RPMI7951 (cell line): ENCODE results near the gene ZNF512. TPM values are rescaled to one million over a fixed set of nuclear protein-coding genes. Genes with fewer than 3 reads are reported as not detected.
"Not testable (repeated sequence)": the region's sequence is repeated elsewhere in the genome, so short reads cannot be mapped to it uniquely, and the experiment has no call there.

ENCODE experiments used
- DNase-seq: peaks from one replicate; pipeline ENCODE4 v3.0.0-alpha.2; 2012; ENCODE audit warnings: low read depth
- total RNA-seq: library from RNA; depleted of rRNA; stranded (reverse); fragments of >200 nt; shearing (Covaris generic); gene quantifications from 2 replicates; pipeline ENCODE4 v1.2.3, GENCODE V29; 2014

ZNF512 gene
- total RNA-seq, 1 experiment from 2014 or later = 19.8 TPM

DNA sequence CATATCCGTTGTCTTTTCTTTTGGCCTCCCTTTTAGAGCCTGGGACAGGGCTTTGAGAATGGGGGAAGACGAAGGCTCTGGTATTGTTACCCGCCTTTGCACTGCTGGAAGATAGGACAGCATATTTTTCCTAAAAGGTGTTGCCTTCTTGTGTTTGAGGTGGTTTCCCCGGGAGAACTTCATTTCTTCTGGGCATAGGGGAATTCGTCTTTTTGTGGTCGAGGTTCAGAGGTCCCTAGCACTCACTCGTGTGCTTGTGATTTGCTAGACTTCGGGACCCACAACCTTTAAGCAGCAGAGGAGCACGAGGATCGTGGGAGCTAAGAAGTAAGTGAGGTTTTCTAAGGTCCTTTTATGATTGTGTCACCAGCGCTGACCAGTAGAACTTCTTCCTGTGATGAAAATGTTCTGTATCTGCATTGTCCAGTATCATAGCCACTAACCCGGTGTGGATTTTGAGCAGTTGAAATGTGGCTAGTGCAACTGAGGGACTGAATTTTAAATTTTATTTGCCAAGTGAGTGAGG, 611 bp downstream of the ZNF512 start:
- peak; percentile 23 for DNase-seq

DNA sequence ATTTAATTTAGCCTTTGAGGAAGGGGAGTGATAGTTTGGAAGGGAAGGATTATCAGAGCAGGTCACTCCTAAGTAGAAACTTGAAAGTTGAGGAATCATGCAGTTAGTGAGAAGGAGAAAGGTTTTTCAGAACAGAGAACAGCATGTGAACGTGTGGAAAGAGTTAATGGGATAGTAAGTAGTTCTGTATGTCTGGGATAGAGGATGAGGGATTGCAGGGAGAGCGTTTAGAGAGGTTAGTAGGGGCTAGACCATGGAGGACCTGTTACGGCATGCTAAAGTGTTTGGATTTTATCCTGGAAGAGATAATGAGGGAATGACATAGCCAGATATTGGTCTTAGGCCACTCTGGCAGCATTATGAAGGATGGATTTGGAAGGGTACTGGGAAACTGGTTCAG, 1.8 kb downstream of the ZNF512 start:
- DNase-seq = no peak

DNA sequence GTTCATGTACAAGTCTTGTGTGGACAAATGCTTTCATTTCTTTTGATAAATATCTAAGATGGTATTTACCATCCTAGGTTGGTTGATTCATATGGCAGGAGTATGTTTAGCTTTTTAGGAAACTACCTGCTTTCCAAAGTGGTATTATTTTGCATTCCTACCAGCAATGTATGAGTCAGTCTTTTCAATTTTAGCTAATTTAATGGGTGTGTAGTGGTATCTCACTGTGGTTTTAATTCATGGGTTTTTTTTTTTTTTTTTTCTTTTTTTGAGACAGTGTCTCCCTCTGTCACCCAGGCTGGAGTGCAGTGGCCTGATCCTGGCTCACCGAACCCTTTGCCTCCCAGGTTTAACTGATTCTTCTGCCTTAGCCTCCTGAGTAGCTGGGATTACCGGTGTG, 4.2 kb downstream of the ZNF512 start:
- no peak for DNase-seq

DNA sequence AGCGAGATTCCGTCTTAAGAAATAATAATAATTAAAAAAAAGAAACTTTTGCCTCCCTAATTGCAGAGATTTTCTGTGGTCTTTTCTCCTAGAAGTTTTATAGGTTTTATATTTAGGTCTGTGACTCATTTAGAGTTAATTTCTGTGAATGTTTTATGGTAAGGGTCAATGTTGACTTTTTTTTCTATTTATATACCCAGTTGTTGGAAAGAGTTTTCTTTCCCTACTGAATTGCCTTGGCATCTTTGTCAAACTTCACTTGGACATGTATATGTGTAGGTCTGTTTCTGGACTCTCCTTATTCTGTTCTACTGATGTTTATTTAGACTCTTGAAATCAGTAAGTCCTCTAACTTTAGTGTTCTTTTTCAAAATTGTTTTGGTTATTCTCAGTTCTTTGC, 5.5 kb downstream of the ZNF512 start:
- DNase-seq = no peak

DNA sequence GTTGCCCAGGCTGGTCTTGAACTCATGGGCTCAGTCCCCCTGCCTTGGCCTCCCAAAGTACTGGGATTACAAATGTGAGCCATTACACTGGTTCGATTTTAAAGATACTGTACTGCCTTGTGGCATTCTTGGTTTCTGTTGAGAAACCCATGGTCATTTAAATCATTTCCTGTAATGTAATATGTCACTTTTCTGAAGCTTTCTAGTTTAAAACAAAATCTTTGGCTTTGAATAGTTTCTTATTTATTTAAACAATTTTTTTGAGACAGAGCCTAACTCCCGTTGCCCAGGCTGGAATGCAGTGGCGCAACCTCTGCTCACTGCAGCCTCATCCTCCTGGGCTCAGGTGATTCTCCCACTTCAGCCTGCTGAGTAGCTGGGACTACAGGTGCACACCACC, 8.9 kb downstream of the ZNF512 start:
- DNase-seq = no peak

DNA sequence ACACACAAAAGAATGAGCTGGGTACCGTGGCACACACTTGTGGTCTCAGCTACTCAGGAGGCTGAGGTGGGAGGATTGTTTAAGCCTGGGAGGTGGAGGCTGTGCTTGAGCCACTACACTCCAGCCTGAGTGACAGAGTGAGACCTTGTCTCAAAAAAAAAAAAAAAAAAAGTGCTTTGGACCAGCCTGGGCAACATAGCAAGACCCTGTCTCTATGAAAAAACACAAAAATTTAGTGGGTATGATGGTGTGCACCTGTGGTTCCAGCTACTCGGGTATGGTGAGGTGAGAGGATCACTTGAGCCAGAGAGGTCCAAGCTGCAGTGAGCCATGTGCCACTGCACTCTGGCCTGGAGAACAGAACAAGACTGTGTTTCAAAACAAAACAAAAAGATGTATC, 10.4 kb downstream of the ZNF512 start:
- no peak for DNase-seq

DNA sequence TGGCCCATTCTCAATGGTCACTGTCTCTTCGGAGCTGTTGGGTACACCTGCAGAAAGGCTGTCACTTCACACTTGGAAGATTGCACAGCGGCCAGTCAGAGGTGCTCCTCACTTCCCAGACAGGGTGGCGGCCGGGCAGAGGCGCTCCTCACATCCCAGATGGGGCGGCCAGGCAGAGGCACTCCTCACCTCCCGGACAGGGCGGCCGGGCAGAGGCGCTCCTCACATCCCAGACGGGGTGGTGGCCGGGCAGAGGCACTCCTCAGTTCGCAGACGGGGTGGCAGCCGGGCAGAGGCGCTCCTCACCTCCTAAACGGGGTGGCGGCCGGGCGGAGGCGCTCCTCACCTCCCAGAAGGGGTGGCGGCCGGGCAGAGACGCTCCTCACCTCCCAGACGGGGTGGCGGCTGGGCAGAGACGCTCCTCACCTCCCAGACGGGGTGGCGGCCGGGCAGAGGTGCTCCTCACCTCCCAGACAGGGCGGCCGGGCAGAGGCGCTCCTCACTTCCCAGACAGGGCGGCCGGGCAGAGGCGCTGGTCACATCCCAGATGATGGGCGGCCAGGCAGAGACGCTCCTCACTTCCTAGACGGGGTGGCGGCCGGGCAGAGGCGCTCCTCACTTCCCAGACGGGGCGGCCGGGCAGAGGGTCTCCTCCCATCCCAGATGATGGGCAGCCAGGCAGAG, 11.3 kb downstream of the ZNF512 start:
- DNase-seq = not testable (repeated sequence)

DNA sequence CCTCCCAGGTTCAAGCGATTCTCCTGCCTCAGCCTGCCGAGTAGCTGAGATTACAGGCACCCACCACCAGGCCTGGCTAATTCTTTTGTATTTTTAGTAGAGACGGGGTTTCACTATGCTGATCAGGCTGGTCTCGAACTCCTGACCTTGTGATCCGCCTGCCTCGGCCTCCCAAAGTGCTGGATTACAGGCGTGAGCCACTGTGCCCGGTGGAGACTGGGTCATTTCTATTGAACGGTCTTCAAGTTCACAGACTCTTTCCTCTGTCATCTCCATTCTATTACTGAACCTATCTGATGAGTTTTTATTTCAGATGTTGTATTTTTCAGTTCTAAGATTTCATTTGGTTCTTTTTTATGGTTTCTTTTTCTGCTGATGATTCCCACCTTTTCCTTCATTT, 12.6 kb downstream of the ZNF512 start:
- DNase-seq = not testable (repeated sequence)

DNA sequence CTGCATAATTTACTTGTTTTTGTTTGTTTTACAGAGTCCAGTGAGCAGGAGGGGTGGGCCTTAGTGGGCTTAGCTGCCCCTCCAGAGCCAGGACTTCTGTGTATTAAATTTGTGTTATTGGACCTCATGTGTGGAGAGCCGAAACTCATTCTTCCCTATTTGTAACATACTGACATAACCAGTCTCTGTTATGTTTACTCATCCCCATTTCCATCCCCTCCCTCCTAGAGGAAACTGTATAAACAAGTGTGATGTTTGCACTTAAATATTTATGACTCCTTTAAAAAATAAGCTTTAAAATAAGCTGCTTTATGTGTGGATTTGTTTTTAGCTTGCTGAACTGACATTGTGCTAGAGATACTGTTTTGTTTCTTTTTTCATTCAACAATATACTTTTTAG, 13.8 kb downstream of the ZNF512 start:
- DNase-seq = no peak

DNA sequence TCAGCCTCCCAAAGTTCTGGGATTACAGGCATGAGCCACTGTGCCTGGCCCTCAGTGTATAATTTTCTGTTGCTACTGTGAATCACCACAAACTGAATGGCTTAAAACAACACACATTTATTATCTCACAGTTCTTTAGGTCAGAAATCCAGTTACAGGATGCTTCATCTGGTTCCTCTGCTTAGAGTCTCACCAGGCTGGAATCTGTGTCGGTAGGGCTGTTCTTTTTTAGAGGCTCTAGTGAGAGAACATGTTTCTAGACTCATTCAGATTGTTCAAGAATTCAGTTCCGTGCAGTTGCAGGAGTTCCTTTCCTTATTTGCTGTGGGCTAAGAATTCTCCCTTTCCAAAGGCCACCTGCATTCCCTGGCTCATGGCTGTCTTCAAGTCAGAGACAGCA, 23.8 kb downstream of the ZNF512 start:
- no peak for DNase-seq

DNA sequence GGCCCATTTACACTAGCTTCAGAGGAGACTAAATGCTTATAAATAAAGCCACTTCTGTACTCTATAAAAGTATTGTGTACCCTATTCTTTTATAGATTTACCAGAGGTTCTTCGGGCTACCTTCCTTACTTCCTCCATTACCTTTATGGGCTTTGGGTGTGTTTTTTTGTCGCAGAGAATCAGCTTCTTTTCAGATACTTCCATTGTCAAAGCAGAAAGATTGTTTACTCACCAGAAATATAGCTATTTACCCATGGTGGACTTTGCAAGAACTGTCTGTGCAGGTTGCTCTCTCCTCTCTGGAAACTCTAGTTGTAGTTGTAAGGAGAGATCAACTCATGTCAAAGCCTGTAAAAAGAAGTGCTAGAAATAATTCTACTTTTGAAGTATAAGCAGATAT, 31.1 kb downstream of the ZNF512 start:
- no peak for DNase-seq

DNA sequence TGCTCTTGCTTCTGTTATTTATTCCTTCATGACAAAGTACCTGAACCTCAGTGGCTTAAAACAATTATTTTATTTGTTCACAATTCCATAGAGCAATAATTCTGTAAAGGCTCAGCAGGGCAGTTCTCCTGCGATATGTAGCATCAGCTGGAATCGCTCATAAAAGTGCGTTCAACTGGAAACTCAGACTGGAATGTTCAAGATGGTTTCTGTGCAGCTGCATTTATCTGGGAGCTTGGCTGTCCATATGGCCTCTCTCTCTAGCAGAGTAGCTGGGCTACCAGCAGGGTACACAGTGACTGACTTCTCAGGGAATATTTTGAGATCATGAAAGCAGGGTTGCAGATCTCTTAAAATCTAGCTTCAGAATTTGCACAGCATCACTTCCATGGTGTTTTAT, 32.5 kb downstream of the ZNF512 start:
- no peak for DNase-seq

DNA sequence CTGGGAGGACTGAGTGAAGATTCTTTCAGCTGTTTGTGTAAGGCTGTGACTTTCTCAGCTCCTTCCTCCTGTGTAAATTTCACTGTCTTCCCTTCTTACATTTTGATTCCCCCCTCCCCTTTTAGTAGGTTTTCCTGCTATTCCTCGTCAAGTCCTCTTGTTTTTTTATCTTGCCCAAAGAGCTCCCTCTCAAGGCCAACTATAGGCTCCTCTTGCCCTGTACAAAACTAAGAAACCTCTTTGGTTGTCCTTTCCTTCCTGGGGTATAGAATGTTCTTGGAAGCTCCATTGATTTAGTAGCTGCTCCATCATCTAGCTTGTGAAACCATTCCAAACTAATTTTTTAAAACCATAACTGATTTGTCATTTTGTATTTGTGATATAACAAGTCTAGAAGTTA, 38.7 kb downstream of the ZNF512 start:
- DNase-seq = no peak

DNA sequence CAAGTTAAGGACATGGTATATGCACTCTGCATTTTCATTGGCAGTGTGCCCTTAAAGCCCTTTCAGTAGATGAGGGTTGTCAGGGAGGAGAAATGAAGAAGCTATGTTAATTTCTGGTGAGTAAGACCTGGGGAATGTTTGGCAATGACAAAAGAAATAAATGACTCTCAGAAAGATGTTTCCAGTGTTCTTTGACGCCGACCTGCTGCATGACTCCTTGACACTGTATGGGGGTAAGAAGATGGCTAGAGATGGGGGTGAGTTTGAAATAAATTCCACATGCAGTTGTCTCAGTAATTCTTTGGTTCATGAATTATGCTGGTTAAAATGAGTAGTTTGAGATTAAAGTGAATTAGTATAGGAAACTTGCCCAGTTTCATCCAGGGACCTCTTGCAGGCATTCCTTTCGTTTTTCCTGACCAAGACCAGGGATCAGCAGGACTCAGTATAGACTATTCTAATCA, 40.1 kb downstream of the ZNF512 start:
- DNase-seq = peak; percentile 85

DNA sequence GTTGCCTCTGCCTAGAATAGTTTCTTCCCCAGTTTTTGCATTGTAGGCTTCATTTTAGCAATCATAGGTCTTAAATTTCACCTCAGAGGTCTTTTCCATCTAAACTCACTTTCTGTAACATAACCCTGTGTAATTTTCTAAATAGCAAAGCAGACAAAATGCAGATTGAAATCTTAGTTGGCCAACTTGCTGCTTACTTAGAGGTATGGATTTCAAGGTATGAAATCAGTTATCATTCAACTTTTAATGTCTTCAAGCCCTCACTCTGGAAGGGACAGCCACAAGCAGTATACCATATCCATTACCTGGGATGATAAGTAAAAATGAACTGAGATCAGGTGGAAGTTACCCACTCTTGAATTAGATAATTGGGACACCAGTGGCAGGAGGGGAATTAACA, 42.1 kb downstream of the ZNF512 start:
- DNase-seq = no peak

DNA sequence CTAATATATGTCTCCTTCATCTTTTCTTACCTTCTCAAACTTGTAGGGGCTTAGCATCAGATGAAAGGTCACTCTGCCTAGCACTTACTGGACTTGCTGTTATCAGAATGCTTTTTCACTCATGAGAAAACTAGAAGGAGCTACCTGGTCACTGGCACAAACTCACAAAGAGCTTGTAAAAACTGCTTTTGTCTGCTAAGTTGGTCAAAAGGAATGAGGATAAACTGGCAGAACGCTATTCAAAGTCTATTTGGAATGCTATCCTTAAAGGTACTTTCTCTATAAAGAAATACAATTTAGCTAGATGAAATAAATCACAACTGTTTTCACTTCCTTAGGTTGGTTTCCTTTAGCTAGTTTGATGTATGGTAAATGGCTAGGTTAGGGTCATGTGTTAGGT, 43.5 kb downstream of the ZNF512 start:
- DNase-seq = not testable (repeated sequence)

DNA sequence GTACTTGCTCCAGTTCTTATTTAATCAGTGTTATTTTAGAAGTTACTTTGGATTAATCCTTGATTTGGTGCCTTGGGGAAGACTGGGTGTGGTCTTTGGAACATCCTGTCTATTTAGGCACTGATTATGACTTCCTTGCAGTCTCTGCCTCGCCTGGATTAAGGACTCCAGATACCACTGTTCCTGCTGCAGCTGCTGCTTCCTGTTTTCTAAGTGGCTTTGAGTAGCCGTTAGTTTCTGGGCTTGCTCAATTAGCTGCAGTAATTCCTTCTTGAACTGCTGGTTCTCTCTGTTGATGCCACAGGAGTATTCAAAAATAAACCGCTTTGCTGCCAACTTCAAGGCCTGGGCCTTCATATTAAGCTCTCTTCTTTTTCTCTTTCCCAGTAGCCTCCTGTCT, 44.1 kb downstream of the ZNF512 start:
- DNase-seq = peak; percentile 24

DNA sequence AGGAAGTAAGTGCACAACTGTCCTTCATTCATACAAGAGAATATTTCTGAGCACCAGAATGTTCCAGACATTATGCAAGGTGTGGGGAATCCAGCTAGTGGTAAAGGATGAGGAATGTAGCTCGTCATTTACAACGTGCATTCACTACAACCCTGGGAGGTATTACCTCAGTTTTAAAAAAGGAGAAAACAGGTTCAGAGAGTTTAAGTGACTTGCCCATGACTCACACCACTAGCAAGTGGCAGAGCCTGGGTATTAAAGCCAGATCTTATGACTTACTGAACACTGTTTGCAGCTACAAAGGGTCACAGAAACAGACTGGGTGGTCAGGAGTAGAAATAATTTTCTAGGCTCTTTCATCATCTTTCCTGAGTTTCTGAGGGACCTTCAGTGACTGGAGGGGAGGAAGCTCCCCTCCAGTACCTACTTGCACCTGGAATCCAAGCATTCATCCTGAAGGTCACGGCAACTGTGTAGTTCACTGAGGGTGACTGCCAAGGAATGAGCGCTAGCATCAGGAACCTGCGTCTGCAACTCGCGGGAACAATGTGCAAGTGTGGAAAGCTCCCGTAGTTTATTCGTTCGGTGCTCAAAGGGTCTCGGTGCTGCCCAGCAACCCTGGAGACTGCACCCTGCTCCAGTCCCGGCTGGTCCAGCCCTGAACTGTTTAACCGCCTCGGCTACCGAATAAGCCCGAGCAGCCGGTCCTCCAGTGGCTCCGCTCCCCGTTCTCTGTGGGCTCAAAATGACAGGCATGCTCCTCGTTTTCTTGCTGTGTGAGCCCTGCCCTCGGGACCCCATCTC, 45.3 kb downstream of the ZNF512 start:
- DNase-seq = peak; percentile 75

DNA sequence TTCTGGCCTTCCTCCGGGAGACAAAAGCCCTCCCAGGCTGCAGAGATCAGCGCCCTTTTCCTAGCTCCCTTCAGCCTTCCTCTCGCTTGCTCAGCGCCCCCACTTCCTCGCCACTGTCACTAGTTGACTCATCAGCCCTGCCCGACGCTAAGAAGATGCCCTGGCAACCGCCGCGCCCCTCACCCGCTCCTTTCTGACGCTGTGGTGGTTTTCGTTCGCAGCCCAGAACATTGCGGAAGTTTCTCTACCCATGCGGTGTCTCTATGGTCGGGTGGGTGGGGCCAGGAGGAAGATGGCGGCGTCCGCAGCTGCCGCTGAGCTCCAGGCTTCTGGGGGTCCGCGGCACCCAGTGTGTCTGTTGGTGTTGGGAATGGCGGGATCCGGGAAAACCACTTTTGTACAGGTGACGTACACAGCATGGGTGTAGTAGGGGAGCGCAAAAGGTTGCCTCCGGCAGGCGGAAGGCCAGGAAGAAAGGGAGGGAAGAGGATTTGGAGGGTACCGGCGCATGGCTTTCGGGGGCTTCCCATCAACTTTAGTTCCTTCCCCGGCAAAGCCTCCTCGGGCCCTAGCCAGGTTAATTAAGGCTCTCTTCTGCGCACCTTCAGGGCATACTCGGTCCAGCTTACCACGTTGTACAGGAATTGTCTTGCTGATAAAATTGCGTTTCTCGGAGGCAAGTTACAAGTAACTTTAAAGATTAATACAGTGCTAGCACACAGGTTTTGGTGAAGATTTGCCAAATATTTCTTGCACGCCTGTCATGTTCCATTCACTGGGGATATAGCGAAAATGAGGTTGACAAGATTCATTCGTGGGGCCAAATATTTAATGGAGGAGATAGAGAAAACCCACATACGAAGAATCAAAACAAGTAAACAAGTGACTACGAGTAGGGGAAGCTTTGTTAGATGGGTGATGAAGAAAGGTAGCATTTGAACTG, 46.2 kb downstream of the ZNF512 start, which contains the start of the genes CCDC121 and GPN1:
CCDC121 (minus strand) TSS at position 246 of the 943 bp plus-strand sequence. CDS start 1,213 bp downstream, outside the sequence.
GPN1 (plus strand) TSS at position 284 of the 943 bp plus-strand sequence; CDS start at position 293, 9 bp downstream.
- DNase-seq = peak; percentile 96

DNA sequence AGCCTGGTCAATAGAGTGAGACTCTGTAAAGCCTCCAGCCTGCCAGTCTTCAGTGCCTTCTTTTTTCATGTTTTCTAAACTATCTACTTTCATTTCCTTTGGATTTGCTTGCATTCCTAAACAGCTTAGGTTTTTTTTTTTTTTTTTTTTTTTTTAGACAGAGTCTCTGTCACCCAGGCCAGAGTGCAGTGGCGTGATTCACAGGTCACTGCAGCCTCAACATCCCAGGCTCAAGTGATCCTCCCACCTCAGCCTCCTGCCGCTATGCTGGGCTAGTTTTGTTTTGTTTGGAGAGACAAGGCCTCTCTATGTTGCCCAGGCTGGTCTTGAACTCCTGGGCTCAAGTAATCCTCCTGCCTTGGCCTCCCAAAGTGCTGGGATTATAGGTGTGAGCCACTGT, 47.4 kb downstream of the ZNF512 start:
- DNase-seq = not testable (repeated sequence)

DNA sequence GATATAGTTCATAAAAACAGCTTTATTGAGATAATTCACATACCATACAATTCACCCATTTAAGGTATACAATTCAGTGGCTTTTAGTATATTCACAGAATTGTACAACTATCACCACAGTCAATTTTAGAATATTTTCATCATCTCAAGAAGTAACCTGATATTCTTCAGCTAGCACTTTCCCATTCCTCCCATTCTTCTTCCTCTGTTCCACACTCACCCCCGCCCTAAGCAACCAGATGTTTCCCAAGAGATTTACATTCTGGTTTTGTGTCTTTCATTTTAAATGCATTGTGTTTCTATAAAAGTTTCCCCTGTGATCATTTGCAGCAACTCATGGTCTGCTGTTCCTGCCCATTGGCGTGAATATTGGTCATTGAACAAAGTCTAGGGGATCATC, 51.4 kb downstream of the ZNF512 start:
- no peak for DNase-seq

DNA sequence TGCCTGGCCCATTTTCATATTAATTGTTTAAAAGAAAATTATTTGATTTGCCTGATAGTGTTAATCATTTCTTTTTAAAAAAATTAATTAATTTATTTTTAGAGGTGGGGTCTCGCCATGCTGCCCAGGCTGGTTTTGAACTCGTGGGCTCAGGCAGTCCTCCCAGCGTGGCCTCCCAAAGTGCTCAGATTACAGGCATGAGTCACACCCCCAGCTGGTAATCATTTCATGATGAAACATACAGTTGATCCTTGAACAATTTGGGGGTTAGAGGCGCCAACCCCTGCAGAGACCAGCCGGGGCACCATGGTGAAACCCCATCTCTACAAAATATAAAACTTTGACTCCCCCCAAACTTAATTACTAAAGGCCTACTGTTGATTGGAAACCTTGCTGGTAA, 53.9 kb downstream of the ZNF512 start:
- DNase-seq = peak; percentile 34
